K562 (cell line): Measurements from ENCODE around the gene DDX54. TPM values are rescaled to one million over a fixed set of nuclear protein-coding genes. Genes with fewer than 3 reads are reported as not detected.

ENCODE experiments used
- ATAC-seq: fragments of 200-7000 bp; cut with Tn5 transposase; 3 replicates; pipeline ENCODE4 v1.9.1; 2020; ENCODE audit warnings: moderate library complexity
- BruUV-seq: library from RNA; stranded (reverse); fragments of 400-500 nt; replicated peaks from 2 replicates; lab custom pipeline; 2021; lab: Mats Ljungman, UMichigan
- CTCF ChIA-PET: fragments of 300-600 bp; formaldehyde crosslinking; extraction: SDS; loops from one replicate; lab custom pipeline; 2021; ENCODE audit warnings: low intra/inter-chr PET ratio; lab: Yijun Ruan, JAX
- POLR2A ChIA-PET: fragments of 300-600, 350-650 bp; sonication (Branson Sonifier 250); formaldehyde crosslinking; extraction: SDS; loops from one replicate; lab custom pipeline; 2021; ENCODE audit warnings: antibody characterized with exemption, inconsistent platforms; lab: Yijun Ruan, JAX
- DNase-seq, 4 experiments: peaks; one replicate each; pipeline versions ENCODE4 v3.0.0 to v3.0.0-alpha.2; 2011 to 2018; ENCODE audit warnings: low spot score in 3 of 4, mixed read lengths in 3 of 4; ENCODE audit errors: extremely low read depth in 1 of 4
- FAIRE-seq: peaks from 2 replicates; lab custom pipeline; 2011; peaks lifted over from hg19 to GRCh38; lab: Jason Lieb, UNC
- H2AFZ ChIP-seq: 2 replicates; pipeline ENCODE4 v1.6.0; 2011; ENCODE audit warnings: low read depth, low read length, control low read depth, inconsistent platforms
- H3K27ac ChIP-seq: fragments of 200-600 bp; 3 replicates; pipeline ENCODE4 v1.8.0; 2011; ENCODE audit warnings: low read depth, mild to moderate bottlenecking, control low read depth, inconsistent platforms, low read length, moderate library complexity, mixed read lengths; ENCODE audit errors: extremely low read depth
- H3K27me3 ChIP-seq, 2 experiments: fragments of 300-600 bp in 1 of 2; 2 replicates in 1 of 2; 3 replicates in 1 of 2; pipeline versions ENCODE4 v1.6.0 to v1.8.0; 2011; ENCODE audit warnings: inconsistent platforms in 2 of 2, low read length in 2 of 2, mild to moderate bottlenecking in 1 of 2, mixed read lengths in 1 of 2, moderate library complexity in 1 of 2; ENCODE audit not compliant: control insufficient read depth in 2 of 2, insufficient read depth in 2 of 2
- H3K36me3 ChIP-seq: fragments of 300-600 bp; 3 replicates; pipeline ENCODE4 v1.8.0; 2011; ENCODE audit warnings: mild to moderate bottlenecking, low read length, inconsistent platforms; ENCODE audit not compliant: control insufficient read depth, insufficient read depth
- H3K4me1 ChIP-seq, 2 experiments: fragments of 200-600 bp in 1 of 2; replicated peaks in 1 of 2; 2 replicates in 1 of 2; 3 replicates in 1 of 2; pipeline versions ENCODE4 v1.5.1 to v1.8.0; 2011; ENCODE audit warnings: inconsistent platforms in 2 of 2, low read length in 2 of 2, mild to moderate bottlenecking in 1 of 2, mixed read lengths in 1 of 2, moderate library complexity in 1 of 2; ENCODE audit not compliant: control insufficient read depth in 2 of 2, insufficient read depth in 2 of 2
- H3K4me2 ChIP-seq: 2 replicates; pipeline ENCODE4 v1.6.1; 2011; ENCODE audit warnings: low read length, control low read depth, inconsistent platforms, mixed read lengths; ENCODE audit not compliant: insufficient read depth
- H3K4me3 ChIP-seq: fragments of 200-600 bp; sonication (generic), shearing (Covaris generic); 2 replicates; pipeline ENCODE4 v1.5.1; 2016; ENCODE audit warnings: control low read depth, inconsistent platforms
- H3K79me2 ChIP-seq: fragments of 200-600 bp; 3 replicates; pipeline ENCODE4 v1.8.0; 2011; ENCODE audit warnings: low read length, inconsistent platforms; ENCODE audit not compliant: control insufficient read depth, insufficient read depth
- H3K9ac ChIP-seq, 2 experiments: 2 replicates each; pipeline versions ENCODE4 v1.6.0 to v1.6.1; 2011; ENCODE audit warnings: low read depth in 2 of 2, low read length in 2 of 2, control low read depth in 1 of 2, inconsistent platforms in 1 of 2, mild to moderate bottlenecking in 1 of 2, mixed read lengths in 1 of 2; ENCODE audit not compliant: insufficient read depth in 1 of 2
- H3K9me1 ChIP-seq: one replicate; pipeline ENCODE4 v1.6.0; 2011; ENCODE audit warnings: inconsistent platforms, mild to moderate bottlenecking, low read length, moderate library complexity; ENCODE audit not compliant: control insufficient read depth, insufficient read depth
- H3K9me3 ChIP-seq: replicated peaks from 2 replicates; pipeline ENCODE4 v1.5.1; 2011; ENCODE audit warnings: low read depth, low read length, inconsistent platforms; ENCODE audit not compliant: control insufficient read depth, insufficient read depth
- H4K20me1 ChIP-seq: replicated peaks from 2 replicates; pipeline ENCODE4 v1.6.1; 2011; ENCODE audit warnings: low read length, inconsistent platforms, mixed read lengths; ENCODE audit not compliant: control insufficient read depth, insufficient read depth
- CBX8 ChIP-seq: fragments of 200-600 bp; sonication (generic); IDR thresholded peaks from 2 replicates; pipeline ENCODE4 v1.6.1; 2012; ENCODE audit warnings: borderline replicate concordance, mixed run types, low read depth, mild to moderate bottlenecking, moderate library complexity, mixed read lengths, low read length, control low read depth, inconsistent platforms; ENCODE audit not compliant: poor library complexity, severe bottlenecking; ENCODE audit errors: extremely low read depth
- RAD21 ChIP-seq, 2 experiments: fragments of 250-450 bp in 1 of 2; fragments of 450-650 bp in 1 of 2; sonication (Bioruptor Pico) in 1 of 2; formaldehyde crosslinking in 1 of 2; IDR thresholded peaks in 1 of 2; conservative IDR thresholded peaks in 1 of 2; 2 replicates each; pipeline versions ENCODE4 v1.4.0 to v1.8.0; 2020 to 2022; ENCODE audit warnings: mild to moderate bottlenecking in 2 of 2, moderate library complexity in 1 of 2
- ZNF445 ChIP-seq: fragments of 250-450 bp; sonication (Bioruptor Pico); IDR thresholded peaks from 2 replicates; pipeline ENCODE4 v1.4.0; 2020; ENCODE audit warnings: low read depth, mild to moderate bottlenecking, moderate library complexity
- WGBS: fragments of 100-300 bp; shearing (Covaris generic); methylation state at CpG from one replicate; pipeline ENCODE4 v1.1.6; 2016; ENCODE audit warnings: low coverage, mixed read lengths; ENCODE audit not compliant: insufficient coverage; ENCODE audit errors: missing lambda C conversion rate; 5-methylcytosine and 5-hydroxymethylcytosine counted together
- in situ Hi-C: fragments of 300-500 bp; cut with MboI; formaldehyde crosslinking; loops from 4 replicates; pipeline ENCODE4 v1.15.0; 2018; ENCODE audit warnings: inconsistent platforms, mixed read lengths
- intact Hi-C: fragments of 100-400 bp; cut with micrococcal nuclease; formaldehyde crosslinking; loops from 2 replicates; pipeline ENCODE4 v1.14.2; 2022
- polyA plus RNA-seq, 8 experiments: library from polyadenylated mRNA; depleted of rRNA in 4 of 8; stranded (reverse) in 5 of 8; unstranded in 3 of 8; fragments of >200 nt; fragmentation: Nextera tagmentation in 2 of 8; fragmentation: Illumina TruSeq in 1 of 8; extraction: Ambion mirVana in 2 of 8; extraction: Trizol in 1 of 8; gene quantifications; 2 replicates each; pipeline versions ENCODE4 v1.2.1 to v1.2.3, GENCODE V29; 2011 to 2014; ENCODE audit warnings: inconsistent platforms in 1 of 8, missing spikeins in 1 of 8
- total RNA-seq, 7 experiments: library from RNA; depleted of rRNA in 6 of 7; stranded (reverse); fragments of >200 nt in 6 of 7; fragmentation: Illumina TruSeq in 2 of 7; extraction: Trizol in 2 of 7; gene quantifications; 2 replicates each; pipeline versions ENCODE4 v1.2.1 to v1.2.3, GENCODE V29; 2011 to 2021; ENCODE audit warnings: low replicate concordance in 1 of 7
- TF ChIP-seq, protein P1 (sequence below), 2 experiments: fragments of 450-650 bp in 1 of 2; sonication (generic) in 1 of 2; formaldehyde crosslinking in 1 of 2; IDR thresholded peaks in 1 of 2; conservative IDR thresholded peaks in 1 of 2; 2 replicates each; pipeline versions ENCODE4 v1.6.1 to v1.8.1; 2016 to 2023; ENCODE audit warnings: mild to moderate bottlenecking in 2 of 2, moderate library complexity in 2 of 2, inconsistent platforms in 1 of 2, missing genetic modification reagents in 1 of 2
- TF ChIP-seq, protein P2 (sequence below): IDR thresholded peaks from 2 replicates; pipeline ENCODE4 v1.6.1; 2011; ENCODE audit warnings: borderline replicate concordance, low read depth, mild to moderate bottlenecking, moderate library complexity, low read length; ENCODE audit not compliant: insufficient read depth, poor library complexity, severe bottlenecking
- TF ChIP-seq, protein P3 (sequence below), 3 experiments: fragments of 200-800 bp in 1 of 3; fragments of 250-450 bp in 1 of 3; fragments of 450-650 bp in 1 of 3; sonication (Bioruptor Pico) in 1 of 3; sonication (Bioruptor generic) in 1 of 3; formaldehyde crosslinking in 1 of 3; IDR thresholded peaks; 2 replicates each; pipeline versions ENCODE4 v1.6.1 to v1.8.0; 2016 to 2022; ENCODE audit warnings: mild to moderate bottlenecking in 2 of 3, missing genetic modification characterization in 2 of 3, missing compliant biosample characterization in 1 of 3, moderate library complexity in 1 of 3
- TF ChIP-seq, protein P4 (sequence below), 3 experiments: IDR thresholded peaks in 2 of 3; conservative IDR thresholded peaks in 1 of 3; 2 replicates each; pipeline ENCODE4 v1.5.1; 2011 to 2012; ENCODE audit warnings: low read length in 3 of 3, mild to moderate bottlenecking in 3 of 3, control low read depth in 2 of 3, improper control_type of control experiment in 1 of 3, inconsistent platforms in 1 of 3, low read depth in 1 of 3, mixed read lengths in 1 of 3, moderate library complexity in 1 of 3; ENCODE audit not compliant: insufficient read depth in 2 of 3

DDX54 gene
- total and polyA plus RNA-seq, 9 of the 15 experiments (the other 6 are each of a cell fraction or from before 2014, with no cell fraction given): 1.4 to 135 (median 51.4) TPM

DNA sequence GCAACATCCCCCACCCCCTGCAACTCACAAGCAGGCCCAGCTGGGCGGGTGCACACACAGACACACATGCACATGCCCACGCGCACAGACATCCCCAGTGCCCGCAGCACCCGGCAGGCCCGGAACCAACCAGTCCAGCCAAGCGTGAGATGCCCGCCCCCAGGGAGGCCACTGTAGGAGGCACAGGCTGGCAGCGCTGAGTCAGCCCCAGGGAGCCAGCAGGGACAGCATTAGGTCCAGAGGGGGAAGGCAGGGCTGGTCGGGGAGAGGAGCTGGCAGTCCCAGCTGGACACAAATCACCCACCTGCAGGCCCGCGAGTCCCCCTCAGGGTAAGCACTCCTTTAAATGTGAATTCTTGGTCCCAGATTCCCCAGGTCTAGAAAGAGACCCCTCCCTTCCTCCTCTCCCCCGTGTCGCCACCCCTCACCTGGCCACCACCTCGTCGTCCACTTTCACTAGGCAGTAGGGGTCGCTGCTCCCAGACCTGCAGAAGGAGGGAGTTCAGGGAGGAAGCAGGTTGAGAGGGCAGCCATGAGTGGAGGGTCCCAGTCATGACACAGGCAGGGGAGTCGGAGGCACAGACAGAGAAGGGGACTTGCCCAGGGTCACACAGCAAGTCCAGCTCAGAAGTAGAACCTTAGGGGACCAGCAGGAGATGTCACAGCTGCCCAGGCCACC, 54.7 kb downstream of the DDX54 start:
- Histone ChIP-seq H3K9ac (peak overlapping the region in 1 of 2 experiments; percentile 27; a peak in 1 of 4 replicates), H3K27ac (no peak overlapping the region), H2AFZ (no peak overlapping the region), H3K4me3 (no peak overlapping the region), H3K36me3 (no peaks in the 10 kb centered on the region), H3K79me2 (no peaks in the 10 kb centered on the region), H3K9me3 (no peaks in the 10 kb centered on the region), H3K9me1 (no peaks in the 10 kb centered on the region), H3K27me3 (peaks cover 0 to 7% of the 10 kb centered on the region in 2 experiments; a peak in 2 of 5 replicates), H3K4me1 (peaks cover 0 to 25% of the 10 kb centered on the region in 2 experiments; a peak in 2 of 5 replicates), H3K4me2 (no peak overlapping the region), H4K20me1 (no peaks in the 10 kb centered on the region; the same call in 1 of the 2 replicates)
- intact Hi-C loops (no loop called here), in situ Hi-C loops (no loop called here)
- peak; percentile 71 for ATAC-seq
- ChIA-PET CTCF (no interaction called here), POLR2A (interaction anchor here (0.5 to 1.0 kb wide), 3 partner anchors 111 to 782 kb away, joined by 3 to 5 read pairs (median 3); no protein-coding TSS in a partner anchor)
- no TSS peak for BruUV-seq
- FAIRE-seq: peak; percentile 46
- WGBS: 4% methylated on average over 16 of the region's 18 CpGs
- DNase-seq: peak in 3 of 4 experiments; percentile 27 to 41 (median 40)
- TF ChIP-seq, protein P1, sequence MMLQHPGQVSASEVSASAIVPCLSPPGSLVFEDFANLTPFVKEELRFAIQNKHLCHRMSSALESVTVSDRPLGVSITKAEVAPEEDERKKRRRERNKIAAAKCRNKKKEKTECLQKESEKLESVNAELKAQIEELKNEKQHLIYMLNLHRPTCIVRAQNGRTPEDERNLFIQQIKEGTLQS (IDR thresholded peaks at IDR 0.05): no peak
- TF ChIP-seq, protein P1 (CRISPR knock-in tag; conservative IDR thresholded peaks at IDR 0.05): no peak
- TF ChIP-seq CBX8 (no peak), ZNF445 (CRISPR knock-in tag) (no peak), RAD21 (CRISPR knock-in tag; conservative IDR thresholded peaks at IDR 0.05 in 1 of 2, IDR thresholded peaks at IDR 0.05 in 1 of 2) (0 out of 4 replicates have a peak, but pooled peaks of 1 of the 2 experiments have one; percentile 10)
- TF ChIP-seq, protein P2, sequence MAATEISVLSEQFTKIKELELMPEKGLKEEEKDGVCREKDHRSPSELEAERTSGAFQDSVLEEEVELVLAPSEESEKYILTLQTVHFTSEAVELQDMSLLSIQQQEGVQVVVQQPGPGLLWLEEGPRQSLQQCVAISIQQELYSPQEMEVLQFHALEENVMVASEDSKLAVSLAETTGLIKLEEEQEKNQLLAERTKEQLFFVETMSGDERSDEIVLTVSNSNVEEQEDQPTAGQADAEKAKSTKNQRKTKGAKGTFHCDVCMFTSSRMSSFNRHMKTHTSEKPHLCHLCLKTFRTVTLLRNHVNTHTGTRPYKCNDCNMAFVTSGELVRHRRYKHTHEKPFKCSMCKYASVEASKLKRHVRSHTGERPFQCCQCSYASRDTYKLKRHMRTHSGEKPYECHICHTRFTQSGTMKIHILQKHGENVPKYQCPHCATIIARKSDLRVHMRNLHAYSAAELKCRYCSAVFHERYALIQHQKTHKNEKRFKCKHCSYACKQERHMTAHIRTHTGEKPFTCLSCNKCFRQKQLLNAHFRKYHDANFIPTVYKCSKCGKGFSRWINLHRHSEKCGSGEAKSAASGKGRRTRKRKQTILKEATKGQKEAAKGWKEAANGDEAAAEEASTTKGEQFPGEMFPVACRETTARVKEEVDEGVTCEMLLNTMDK: peak; percentile 40
- TF ChIP-seq, protein P3, sequence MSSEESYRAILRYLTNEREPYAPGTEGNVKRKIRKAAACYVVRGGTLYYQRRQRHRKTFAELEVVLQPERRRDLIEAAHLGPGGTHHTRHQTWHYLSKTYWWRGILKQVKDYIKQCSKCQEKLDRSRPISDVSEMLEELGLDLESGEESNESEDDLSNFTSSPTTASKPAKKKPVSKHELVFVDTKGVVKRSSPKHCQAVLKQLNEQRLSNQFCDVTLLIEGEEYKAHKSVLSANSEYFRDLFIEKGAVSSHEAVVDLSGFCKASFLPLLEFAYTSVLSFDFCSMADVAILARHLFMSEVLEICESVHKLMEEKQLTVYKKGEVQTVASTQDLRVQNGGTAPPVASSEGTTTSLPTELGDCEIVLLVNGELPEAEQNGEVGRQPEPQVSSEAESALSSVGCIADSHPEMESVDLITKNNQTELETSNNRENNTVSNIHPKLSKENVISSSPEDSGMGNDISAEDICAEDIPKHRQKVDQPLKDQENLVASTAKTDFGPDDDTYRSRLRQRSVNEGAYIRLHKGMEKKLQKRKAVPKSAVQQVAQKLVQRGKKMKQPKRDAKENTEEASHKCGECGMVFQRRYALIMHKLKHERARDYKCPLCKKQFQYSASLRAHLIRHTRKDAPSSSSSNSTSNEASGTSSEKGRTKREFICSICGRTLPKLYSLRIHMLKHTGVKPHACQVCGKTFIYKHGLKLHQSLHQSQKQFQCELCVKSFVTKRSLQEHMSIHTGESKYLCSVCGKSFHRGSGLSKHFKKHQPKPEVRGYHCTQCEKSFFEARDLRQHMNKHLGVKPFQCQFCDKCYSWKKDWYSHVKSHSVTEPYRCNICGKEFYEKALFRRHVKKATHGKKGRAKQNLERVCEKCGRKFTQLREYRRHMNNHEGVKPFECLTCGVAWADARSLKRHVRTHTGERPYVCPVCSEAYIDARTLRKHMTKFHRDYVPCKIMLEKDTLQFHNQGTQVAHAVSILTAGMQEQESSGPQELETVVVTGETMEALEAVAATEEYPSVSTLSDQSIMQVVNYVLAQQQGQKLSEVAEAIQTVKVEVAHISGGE (CRISPR knock-in tag; IDR thresholded peaks at IDR 0.05): 0 out of 6 replicates have a peak, but pooled peaks of 1 of the 3 experiments have one; percentile 45
- TF ChIP-seq, protein P4, sequence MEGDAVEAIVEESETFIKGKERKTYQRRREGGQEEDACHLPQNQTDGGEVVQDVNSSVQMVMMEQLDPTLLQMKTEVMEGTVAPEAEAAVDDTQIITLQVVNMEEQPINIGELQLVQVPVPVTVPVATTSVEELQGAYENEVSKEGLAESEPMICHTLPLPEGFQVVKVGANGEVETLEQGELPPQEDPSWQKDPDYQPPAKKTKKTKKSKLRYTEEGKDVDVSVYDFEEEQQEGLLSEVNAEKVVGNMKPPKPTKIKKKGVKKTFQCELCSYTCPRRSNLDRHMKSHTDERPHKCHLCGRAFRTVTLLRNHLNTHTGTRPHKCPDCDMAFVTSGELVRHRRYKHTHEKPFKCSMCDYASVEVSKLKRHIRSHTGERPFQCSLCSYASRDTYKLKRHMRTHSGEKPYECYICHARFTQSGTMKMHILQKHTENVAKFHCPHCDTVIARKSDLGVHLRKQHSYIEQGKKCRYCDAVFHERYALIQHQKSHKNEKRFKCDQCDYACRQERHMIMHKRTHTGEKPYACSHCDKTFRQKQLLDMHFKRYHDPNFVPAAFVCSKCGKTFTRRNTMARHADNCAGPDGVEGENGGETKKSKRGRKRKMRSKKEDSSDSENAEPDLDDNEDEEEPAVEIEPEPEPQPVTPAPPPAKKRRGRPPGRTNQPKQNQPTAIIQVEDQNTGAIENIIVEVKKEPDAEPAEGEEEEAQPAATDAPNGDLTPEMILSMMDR (IDR thresholded peaks at IDR 0.05 in 2 of 3, conservative IDR thresholded peaks at IDR 0.05 in 1 of 3; ENCODE audit: insufficient read depth in 2 of 3, low read depth in 1 of 3, low read length in 3 of 3): peak; percentile 48 to 63 (median 57)
